Fibroblast of skin of back (primary cell): Measurements from ENCODE around the gene SCMH1.

Source experiments
- DNase-seq: peaks from one replicate; pipeline ENCODE4 v3.0.0-alpha.2; 2013

SCMH1 gene

DNA sequence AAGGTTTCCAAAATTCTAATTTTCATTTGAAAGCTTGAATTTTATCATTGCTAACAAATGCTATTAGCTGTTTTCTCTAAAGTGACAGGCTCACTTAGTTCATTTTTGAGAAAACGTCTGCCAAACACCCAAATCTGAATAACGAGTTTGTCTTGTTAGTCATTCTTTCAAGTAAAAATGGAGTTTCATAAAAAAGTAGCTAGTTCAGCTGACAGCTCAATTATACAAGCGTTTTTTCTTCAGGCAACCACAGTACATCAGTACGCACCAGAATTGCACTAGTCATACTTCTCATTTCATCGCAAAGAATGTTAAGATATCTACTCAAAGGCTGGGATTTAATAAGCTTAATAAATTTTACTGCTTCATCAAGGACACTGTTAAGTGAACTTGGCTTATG, 148.3 kb downstream of the SCMH1 start:
- no peak for DNase-seq

DNA sequence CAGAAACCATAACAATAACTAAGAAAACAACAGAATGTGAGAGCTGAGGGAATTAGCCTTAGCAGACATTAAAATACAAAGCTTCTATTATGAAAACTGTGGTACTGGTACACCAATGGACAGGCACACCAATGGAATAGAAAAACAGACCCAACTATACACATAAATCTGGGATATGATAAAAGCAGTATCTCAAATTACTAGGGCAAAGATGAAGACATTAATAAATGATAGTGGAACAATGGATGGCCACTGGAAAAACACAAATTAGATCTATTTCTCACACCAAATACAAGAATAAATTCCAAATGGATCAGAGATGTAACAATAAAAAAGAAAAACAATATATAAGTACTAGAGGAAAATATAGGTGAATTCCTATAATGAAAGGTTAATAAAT, 155.2 kb downstream of the SCMH1 start:
- DNase-seq, result no peak

DNA sequence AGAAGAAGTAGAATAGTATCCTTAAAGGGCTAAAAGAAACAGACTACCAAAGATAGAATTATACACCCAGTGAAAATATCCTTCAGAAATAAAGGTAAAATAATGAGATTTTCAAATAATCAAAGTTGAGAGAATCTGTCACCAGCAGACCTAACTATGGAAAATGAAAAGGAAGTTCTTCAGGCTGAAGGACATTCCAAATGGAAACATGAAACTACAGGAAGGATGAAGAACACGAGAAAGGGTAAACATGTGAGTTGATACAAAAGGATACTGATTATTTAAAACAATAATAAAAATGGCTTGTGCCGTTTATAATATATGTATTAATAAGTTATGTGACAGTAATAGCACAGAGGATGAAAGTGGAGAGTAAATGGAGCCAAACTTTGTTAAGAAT, 163.5 kb downstream of the SCMH1 start:
- no peak for DNase-seq

DNA sequence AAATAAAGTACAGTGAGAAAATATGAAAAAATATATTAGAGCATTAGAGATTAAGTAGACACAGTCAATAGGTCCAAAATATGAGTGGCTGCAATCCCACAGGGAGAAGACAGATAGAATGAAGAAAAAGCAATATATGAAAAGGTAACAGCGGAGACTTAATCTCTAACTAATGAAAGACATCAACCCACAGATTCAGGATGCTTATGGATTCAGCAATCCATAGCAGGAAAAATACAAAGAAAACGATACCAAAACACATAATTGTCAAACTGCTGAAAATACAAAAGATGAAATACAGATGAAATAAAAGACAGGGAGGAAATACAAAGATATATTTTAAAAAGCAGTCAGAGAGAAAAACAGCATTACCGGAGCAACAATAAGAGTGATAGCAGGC, 163.9 kb downstream of the SCMH1 start:
- no peak for DNase-seq

DNA sequence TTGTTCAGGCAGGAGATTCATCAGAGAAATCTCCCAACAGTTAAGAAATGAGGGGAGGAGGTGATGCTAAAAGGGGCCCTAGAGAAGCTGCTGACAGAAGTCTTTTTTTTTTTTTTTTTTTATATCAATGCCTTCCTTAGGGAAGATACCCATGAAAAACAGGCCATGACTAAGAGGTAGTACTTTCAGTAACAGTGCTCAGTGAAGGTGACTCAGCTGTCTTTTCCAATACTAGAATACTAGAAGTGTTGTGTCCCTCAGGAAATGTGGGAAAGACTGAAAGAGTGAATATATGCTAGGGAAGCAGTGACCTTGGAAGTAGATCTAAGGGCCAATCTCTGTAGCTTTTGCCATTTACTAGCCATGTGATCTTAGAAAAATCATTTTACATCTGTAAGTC, 168.1 kb downstream of the SCMH1 start:
- DNase-seq, result peak; percentile 81

DNA sequence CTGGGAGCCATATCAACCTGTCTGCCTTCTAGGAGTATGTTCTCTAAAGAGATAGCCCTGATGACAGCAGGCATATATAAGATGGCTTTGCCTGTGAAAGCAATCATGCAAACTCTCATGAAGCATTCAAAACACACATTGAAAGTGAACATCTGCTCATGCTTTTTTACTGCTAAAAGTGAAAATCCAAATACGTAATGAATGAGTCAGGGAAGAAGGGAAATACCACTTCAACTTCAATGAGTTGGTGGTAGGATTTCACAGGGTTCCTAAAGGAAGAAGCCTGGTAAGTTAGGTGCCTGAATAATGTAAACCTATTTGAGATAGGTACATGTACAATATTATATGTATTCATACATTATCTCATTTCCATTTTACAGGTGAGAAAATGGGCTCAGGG, 170.1 kb downstream of the SCMH1 start:
- peak; percentile 38 for DNase-seq

DNA sequence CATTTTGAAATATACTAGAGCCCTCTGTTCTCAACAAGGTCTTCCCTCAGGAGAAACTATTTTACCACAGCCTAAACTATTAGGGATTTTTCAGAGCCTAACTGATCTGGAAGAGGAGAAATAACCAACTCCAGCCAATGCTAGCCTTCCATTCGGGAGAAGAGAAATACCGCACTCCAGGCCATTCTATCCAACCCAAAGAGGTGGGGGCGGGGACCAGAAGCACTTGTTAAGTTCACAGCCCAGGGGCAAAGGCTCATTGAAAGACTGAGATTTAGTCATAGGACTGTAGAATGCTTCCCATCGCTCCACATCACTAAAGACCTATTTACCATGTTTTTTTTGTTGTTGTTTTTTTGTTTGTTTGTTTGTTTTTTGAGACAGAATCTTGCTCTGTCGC, 185.2 kb downstream of the SCMH1 start:
- DNase-seq, result no peak

DNA sequence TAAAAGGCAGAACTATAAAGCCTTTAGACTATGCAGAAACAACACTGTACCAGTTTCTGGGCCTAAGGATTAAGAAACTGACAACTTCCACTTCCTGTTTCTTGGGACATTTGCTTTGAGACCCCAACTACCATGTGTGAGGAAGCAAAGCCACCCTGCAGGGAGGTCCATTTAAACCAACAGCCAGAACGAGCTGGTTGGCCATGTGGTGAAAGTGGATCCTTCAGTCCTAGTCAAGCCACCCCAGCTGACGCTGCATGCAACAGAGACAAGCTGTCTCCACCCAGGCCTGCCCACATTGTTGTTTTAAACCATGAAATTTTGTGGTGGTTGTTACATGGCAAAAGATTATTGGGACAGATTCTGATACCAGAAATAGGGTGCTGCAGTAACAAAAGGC, 188.8 kb downstream of the SCMH1 start:
- DNase-seq, result no peak

DNA sequence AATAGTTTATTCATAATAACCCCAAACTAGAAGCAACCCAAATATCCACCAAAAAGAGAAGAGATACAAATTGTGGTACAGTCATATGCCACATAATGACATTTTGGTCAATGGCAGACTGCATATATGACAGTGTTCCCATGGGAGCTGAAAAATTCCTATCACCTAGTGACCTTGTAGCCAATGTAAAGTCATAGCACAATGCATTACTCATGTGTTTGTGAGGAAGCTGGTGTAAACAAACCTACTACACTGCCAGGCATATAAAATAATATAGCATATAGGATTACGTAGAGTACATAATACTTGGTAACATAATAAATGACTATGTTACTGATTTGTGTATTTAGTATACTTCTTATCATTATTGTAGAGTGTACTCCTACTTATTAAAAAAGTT, 191.1 kb downstream of the SCMH1 start:
- DNase-seq, result no peak

DNA sequence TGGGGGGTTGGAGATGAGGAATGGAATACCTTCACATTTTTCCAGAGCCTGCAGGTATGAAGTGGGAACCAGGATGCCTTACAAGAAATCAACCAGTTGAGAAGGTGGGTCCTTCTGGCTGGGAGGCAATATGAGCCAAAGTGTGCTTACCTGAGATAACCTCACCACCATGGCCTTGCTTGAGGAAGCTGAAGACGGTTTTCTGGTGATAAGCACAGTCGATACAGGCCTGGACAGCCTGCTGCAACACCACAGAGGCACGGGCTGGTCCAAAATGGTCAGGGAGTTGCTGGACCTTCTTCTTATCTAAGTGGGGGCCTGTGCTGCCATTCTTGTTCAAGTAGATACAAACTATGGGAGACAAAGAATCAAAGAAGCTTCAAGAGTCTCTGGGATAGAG, 193.6 kb downstream of the SCMH1 start:
- DNase-seq, result no peak

DNA sequence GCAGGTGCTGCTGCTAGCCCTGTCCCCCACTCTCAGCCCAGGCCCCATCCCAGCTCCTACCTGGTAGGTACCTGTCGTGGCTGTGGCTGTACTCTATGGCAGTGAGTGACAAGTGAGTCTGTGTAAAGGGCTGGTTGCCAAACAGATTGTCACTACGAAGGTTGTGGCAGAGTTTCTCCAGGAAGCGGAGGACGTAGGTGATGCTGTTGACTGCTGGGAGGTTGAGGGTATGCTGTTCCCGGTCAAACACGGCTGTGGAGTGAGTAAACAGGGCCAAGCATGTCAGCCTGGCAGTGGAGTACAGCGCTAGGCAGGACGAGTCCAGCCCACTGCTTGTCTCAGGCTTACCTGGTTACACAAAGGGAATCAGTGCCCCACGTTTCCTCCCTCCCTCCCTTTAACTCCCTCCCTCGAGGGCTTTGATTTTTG, 195.7 kb downstream of the SCMH1 start:
- no peak for DNase-seq

DNA sequence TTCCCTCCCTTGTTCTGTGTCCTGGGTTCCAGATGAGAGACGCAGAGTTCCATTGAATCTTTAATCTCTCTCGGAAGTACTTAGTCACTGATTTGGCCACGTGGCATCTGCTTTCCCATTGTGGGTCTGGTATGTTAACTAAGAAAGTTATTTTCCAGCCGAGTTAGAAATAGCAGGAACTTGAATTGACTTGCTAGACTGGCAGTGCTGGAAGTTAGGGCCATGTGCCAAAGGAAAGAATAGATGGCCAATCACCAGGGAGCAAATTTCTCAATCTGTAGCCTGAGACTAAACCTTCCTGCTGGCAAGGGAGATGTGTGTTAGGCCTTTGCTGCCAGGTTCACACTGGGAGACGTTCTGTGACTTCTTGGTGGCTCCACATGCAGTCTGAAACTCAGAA, 196.4 kb downstream of the SCMH1 start:
- peak; percentile 32 for DNase-seq

DNA sequence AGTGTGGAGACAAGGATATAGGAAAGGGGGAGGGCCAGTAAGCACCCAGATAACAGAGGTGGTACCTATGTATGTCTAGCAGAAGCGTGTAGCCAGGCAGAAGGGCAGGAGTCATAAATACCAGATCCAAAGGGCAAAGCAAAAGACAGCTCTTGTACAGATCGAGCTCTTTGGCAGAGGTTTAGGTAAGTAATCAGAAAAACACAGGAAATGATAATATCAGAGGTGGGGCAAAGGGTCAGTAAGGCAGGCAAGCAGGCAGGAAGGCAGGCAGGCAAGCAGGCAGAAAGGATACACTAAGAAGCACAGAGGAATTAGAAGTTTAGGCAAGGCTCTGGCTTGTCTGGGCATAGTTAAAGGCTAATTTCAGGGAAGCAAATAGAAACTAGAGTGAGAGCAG, 197.9 kb downstream of the SCMH1 start:
- no peak for DNase-seq

DNA sequence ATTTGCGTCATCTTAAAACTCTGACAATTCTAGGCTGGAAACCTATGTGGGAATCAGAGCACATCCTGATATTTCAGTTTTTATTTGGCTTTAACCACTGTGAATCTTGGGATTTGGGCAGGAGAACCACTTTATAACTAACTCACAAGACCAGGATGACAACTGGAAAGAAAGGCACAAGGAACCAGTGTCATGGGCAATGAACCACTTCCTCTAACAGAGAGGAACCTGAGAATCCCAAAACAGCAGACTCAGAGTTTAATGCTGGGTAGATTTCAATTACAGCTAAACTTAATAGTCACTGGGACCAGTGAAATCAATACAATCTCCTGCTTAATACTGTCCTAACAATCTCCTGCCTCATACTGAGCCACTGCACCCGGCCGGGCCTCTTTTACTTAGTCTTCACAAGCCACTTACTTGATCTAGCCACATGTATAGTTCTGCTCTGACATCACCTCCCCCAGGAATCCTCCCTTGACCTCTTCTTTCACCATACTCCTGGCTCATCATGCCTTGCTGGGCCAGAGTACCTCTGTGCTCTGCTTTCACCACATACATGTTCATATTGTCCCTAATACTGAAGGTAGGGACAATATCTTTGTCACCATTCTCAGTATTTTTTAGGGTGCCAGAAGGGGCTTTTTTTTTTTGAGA, 200.4 kb downstream of the SCMH1 start:
- DNase-seq, result no peak

DNA sequence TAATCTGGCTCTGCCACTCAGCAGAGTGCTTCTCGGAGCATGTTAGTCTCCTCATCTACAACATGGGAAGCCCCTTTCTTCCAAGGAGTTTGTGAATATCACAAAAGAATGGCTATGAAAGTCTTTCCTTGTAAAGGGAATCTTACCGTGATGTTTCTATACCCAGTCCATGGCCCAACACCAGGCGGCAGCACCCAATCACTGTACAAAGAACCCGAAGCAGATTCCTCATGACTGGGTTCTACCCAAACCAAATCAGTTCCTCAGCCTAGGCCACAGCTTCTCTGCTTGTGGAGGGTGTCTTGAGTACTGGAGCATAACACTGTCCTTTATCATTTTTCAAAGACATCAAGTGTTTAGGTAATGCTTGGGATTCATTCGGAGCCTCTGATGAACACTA, 204.0 kb downstream of the SCMH1 start:
- DNase-seq, result no peak

DNA sequence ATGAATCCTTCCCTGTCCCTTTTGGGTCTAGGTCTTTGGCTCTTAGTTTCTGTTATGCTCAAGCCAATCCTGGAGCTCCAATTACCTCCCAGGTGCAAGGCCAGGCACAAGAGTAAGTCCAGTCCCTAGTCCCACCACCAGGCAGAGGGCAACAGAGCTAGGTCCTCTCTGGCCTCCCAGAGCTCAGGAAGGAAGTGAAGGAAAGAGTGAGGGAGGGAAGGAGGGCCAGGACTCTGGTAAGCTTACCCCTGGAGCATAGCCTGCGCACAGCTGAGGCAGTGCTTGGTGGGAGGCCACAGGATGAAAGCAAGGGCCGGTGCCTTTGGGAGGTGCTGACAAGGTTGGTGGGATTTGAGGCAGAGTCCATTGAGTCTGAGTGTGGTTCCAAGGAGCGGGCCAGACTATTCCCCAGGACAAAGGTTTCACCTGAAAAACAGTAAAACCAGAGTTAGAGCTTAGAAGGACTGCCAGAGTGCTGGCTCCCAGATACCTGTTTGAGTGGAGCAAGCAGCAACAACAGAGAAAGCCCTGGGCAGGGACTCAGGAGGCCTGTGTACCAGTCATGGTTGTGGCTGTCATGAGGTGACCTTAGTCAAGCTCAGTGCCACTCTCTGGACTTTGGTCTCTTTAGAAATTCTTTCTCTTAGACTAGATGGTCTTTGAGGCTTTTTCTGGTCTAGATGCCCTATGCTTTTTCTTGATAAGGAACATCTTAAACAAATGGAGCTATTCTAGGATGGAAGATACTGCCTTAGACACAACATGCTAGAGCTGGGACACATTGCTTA, 204.8 kb downstream of the SCMH1 start:
- no peak for DNase-seq

DNA sequence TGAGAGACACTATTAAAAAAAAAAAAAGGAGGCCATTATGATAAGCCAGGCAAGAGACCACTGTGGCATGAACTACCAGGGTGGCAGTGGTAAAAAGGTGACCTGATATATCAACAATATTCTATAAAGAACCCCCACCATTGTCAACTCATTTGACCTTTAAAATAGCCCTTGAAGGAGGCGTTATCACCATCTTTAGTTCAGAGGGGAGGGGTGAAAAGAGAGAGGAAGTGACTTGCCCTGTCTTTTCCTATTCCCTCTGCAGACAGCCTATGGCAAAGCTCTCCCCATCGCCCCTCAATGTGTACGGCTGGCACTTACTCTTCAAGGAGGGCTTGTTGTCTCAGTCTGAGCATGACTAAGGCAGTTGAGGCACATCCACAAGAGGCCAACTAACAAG, 208.8 kb downstream of the SCMH1 start:
- no peak for DNase-seq

DNA sequence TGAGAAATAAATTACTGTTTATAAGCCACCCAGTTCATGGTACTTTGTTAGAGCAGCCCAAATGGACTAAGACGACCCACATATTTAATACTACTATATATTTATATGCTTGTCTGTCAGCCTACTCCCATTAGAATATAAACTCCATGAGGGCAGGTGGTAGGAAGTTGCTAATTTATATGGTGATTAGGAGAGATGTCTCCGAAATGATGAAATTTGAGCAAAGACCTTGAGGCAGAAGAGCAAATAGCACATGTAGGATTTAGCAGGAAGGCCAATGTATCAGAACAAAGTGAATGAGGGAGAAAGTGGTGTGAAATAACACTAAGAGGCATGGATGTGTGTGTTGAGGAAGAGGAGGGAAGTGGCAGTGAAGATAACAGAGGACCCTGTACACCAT, 210.0 kb downstream of the SCMH1 start:
- no peak for DNase-seq

DNA sequence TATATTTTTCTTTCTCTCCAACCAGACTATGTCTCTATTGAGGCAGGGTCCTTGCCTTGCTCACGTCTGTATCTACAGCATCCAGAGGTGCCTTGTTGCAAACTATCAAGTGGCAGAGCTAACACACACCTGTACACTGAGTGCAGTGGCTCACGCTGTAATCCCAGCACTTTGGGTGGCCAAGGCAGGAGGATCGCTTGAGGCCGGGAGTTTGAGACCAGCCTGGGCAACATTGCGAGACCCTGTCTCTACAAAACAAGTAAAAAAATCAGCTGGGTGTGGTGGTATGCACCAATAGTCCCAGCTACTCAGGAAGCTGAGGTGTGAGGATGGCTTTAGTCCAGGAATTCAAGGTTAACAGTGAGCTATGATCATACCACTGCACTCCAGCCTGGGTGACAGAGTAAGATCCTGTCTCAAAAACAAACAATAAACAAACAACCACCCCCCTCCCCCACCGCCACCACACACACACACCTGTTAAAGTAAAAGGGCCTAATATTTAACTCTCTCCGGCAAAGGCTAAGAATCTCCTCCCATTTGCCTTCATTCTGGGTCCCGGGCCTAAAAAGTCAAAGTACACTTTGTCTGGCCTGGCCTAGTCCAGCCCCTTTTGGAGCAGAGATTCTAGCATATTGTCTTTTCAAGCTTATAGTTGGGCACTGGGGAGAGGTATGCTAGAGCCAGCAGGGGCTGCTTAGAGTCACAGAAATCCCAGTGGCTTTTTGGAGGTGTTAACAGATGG, 211.1 kb downstream of the SCMH1 start:
- no peak for DNase-seq

DNA sequence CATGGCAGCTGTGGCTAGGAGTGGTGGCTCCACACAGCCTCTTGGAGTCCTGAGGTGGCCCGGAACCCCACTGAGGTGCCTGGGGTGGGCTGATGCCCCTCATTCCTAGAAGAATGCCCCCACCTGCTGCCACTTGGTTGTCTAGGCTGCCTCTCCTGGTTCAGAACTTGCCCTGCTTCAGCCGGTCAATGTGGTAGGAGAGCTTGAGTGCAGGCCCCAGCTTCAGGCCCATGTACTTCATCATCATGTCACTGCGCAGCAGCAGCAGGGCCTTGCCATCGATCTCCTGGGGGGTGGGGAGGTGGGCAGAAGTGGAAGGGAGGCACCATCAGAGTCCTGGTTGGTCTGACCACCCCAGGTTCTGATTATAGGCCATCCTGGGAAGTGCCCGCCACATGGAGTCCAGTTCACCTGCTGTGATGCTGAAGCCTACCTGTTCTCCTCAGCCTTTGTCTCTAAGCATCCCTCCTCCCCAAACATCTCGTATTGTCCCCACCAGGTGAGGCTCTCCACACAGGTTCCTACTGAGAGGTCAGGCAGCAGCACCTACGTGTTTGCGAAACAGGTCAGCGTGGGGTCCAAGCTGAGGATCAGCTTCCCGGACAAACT, 214.0 kb downstream of the SCMH1 start:
- DNase-seq, result no peak

DNA sequence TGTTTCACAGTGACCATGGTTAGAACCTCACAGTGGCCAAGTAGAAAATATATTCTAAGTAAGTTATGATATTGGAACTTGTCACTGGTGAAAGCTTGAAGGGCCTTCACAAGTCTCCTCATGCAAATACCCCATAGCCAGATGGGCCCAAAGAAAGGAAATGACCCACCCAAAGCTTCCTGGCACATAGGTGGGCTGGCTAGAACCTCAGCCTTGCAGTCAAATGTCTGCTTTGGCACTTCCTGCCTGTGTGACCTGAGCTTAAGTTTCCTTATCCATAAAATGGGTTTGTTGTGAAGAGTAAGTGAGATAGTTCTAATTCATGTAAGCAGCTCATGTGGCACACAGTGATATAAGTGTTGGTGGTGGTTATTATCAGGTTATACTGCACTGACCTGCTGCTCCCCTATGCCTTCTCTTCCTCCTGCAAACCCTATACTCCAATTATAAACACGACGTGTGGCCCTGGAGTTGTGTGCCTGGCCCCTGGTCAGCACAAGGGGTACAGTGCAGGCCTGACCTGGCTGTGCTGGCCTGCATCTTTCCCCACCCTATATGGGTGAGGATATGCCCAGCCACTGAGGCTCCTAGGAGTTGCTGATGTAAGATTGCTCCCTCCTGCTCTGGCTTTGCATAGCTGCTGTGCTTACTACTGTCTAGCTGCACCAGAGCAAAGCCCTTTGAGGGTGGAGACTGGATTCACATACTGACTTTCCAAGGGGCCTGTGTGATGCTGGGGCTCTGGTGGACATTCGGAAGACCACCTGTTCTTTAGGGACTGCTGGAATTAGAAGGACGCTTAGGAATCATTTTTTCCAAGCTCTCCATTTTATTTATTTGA, 215.9 kb downstream of the SCMH1 start:
- DNase-seq, result no peak

DNA sequence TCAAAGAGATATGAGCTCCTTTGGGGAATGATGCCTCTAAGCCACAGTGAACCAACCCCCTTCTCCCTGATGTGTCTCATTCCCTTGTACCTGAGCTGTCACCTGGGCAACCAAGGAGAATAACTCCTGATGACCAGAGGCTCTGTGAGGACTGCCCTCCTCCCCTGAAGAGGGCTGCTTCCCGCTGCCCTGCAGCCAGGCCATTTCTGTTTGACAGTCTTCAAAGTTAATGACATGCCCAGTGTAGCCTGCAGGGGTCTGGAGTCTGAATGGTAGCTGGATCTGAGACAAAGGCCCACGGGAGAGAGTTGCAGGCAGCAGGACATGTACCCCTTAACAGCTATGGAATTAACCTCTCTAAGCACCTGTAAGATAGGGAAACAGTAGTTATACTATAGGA, 217.2 kb downstream of the SCMH1 start:
- no peak for DNase-seq
